ENCODE measurements around the gene CAPN5. TPM values are rescaled to one million over a fixed set of nuclear protein-coding genes. Genes with fewer than 3 reads are reported as not detected.

The CAPN5 gene
- total RNA-seq, 1 donor from 2014 or later, result 7.2 TPM

DNA sequence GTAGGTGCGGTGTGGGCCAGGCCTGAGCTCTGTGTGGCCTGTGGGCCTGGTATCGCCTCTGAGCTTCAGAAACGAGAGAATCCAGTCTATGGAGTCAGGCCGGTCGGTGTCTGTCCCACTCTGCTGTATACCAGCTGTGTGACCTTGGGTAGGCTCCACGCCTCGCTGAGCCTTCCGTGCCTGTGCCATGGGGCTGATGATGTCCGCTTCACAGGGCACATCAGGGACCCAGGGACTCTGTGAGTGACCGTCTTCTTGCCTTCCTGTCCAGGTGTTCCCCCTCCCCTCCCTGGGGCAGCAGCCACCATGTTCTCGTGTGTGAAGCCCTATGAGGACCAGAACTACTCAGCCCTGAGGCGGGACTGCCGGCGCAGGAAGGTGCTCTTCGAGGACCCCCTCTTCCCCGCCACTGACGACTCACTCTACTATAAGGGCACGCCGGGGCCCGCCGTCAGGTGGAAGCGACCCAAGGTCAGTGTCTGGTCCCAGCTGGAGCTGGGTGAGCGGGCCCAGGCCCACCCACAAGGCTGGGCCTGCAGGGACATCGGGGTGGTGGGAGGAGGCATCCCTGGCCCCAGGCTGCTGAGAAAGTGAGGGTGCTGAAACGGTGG lies 17.9 kb downstream of the CAPN5 start:
- Histone ChIP-seq H3K4me3 (no peak overlapping the region), H3K4me1 (peaks cover 16% of the 10 kb centered on the region), H3K27ac (no peak overlapping the region), H3K27me3 (ENCODE audit: low read depth) (no peaks in the 10 kb centered on the region), H3K9me3 (no peaks in the 10 kb centered on the region), H3K36me3 (no peaks in the 10 kb centered on the region)
- ATAC-seq (no peak), DNase-seq (peak; percentile 36)
- TF ChIP-seq, protein P1, sequence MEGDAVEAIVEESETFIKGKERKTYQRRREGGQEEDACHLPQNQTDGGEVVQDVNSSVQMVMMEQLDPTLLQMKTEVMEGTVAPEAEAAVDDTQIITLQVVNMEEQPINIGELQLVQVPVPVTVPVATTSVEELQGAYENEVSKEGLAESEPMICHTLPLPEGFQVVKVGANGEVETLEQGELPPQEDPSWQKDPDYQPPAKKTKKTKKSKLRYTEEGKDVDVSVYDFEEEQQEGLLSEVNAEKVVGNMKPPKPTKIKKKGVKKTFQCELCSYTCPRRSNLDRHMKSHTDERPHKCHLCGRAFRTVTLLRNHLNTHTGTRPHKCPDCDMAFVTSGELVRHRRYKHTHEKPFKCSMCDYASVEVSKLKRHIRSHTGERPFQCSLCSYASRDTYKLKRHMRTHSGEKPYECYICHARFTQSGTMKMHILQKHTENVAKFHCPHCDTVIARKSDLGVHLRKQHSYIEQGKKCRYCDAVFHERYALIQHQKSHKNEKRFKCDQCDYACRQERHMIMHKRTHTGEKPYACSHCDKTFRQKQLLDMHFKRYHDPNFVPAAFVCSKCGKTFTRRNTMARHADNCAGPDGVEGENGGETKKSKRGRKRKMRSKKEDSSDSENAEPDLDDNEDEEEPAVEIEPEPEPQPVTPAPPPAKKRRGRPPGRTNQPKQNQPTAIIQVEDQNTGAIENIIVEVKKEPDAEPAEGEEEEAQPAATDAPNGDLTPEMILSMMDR (IDR thresholded peaks at IDR 0.05), result no peak
- intact Hi-C loops (cut with DNase I), result no loop called here

DNA sequence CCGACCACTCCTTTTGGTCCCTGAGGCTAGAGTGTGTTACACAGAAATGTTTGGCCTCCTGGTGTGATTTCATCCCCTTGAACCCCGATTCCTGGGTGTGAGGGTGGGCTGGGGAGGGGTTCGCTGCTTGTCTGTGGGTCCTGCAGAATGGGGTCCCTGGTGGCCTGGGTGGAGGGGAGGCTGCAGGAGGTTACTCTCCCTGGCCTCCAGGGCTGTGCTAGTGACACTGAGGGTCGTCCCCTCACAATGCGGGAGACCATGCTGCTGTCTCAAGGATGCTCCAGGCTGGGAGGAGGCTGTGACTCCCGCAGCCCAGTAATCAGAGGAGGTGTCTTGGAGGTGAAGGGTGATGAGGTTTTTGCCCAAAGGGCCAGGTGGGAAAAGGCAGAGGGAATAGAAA lies 18.9 kb downstream of the CAPN5 start:
- H3K9me3 ChIP-seq, result no peaks in the 10 kb centered on the region
- intact Hi-C loops (cut with DNase I), result no loop called here
- no peak overlapping the region for H3K4me3 ChIP-seq
- H3K4me1 ChIP-seq, result peaks cover 16% of the 10 kb centered on the region
- ATAC-seq (no peak), DNase-seq (no peak)
- TF ChIP-seq, protein P1 (IDR thresholded peaks at IDR 0.05), result no peak
- no peaks in the 10 kb centered on the region for H3K36me3 ChIP-seq
- H3K27me3 ChIP-seq (ENCODE audit: low read depth), result no peaks in the 10 kb centered on the region
- H3K27ac ChIP-seq, result no peak overlapping the region

DNA sequence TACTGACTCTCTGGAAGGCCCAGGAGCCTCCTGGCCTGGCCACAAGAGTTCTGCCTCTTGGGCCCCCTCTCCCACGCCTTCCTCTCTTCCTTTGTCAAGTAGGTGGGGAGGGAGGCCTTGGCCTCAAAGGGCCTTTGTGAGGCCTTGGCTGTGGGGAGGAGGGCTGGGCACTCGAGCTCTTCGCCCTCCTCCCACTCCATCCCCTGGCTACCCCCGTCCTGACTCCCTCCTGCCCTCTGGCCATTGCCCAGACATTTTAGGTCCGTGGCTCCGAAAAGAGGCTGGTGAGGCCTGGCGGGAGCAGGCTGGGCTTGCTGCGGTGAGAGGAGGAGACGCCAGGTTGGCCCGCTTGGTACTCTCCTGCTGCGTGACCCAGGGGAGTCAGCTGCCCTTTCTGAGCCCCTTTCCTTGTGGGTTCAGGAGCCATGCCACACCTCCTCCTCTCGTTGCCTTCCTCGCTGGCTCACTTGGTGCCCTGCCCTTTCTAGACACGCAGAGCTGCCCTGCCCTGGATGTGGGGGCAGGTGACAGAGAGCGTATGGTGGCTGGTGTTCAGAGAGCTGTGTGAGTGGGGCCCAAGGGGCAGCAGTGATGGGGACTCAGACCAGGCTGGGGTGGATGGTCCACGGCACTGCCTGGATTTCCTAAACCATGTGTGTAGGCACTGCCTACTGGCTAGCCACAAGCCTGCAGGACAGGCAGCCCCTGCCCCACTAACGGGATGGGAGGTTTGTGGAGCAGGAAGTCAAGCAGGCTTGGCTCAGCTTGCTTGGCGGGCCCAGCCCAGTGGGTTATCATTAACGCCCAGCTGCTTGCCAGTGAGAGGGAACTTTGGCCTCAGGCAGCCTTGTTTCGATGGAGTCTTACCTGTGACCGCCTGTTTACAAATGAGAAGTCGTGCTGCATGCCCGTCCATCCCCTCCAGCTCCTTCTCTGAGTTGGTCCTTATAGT lies 20.0 kb downstream of the CAPN5 start:
- Histone ChIP-seq H3K9me3 (no peaks in the 10 kb centered on the region), H3K27ac (no peak overlapping the region), H3K27me3 (ENCODE audit: low read depth) (no peaks in the 10 kb centered on the region), H3K4me1 (peaks cover 16% of the 10 kb centered on the region), H3K36me3 (no peaks in the 10 kb centered on the region), H3K4me3 (no peak overlapping the region)
- DNase-seq (peak; percentile 41), ATAC-seq (no peak)
- TF ChIP-seq, protein P1 (IDR thresholded peaks at IDR 0.05), result no peak
- intact Hi-C loops (cut with DNase I), result no loop called here

DNA sequence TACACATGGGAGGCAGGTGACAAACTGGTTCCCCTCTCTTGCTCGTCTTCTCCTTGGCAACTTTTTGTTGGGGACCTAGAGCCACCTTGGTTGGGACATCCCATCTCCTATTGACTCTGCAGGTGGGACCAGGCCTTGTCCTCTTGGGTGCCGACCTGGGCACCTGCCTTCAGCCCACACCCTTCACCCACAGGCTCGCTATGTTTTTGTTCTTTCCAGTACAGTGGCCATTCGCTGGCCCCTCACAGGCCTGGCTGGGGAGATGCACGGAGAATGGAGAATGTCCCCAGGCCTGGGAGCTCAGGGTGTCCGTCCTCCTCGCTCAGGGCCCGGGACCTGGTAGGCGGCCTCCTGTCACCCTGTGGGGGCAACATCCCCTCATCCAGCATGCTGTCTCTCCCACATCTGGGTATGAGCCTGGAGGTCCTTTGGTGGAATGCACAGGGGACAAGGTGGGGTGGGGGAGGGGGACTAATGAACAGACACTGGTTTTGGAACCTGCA lies 21.0 kb downstream of the CAPN5 start:
- no peaks in the 10 kb centered on the region for H3K36me3 ChIP-seq
- no peaks in the 10 kb centered on the region for H3K9me3 ChIP-seq
- H3K27me3 ChIP-seq (ENCODE audit: low read depth), result no peaks in the 10 kb centered on the region
- DNase-seq (peak; percentile 27), ATAC-seq (no peak)
- TF ChIP-seq, protein P1 (IDR thresholded peaks at IDR 0.05), result no peak
- H3K4me3 ChIP-seq, result no peak overlapping the region
- intact Hi-C loops (cut with DNase I), result no loop called here
- H3K27ac ChIP-seq, result no peak overlapping the region
- H3K4me1 ChIP-seq, result peaks cover 8% of the 10 kb centered on the region

DNA sequence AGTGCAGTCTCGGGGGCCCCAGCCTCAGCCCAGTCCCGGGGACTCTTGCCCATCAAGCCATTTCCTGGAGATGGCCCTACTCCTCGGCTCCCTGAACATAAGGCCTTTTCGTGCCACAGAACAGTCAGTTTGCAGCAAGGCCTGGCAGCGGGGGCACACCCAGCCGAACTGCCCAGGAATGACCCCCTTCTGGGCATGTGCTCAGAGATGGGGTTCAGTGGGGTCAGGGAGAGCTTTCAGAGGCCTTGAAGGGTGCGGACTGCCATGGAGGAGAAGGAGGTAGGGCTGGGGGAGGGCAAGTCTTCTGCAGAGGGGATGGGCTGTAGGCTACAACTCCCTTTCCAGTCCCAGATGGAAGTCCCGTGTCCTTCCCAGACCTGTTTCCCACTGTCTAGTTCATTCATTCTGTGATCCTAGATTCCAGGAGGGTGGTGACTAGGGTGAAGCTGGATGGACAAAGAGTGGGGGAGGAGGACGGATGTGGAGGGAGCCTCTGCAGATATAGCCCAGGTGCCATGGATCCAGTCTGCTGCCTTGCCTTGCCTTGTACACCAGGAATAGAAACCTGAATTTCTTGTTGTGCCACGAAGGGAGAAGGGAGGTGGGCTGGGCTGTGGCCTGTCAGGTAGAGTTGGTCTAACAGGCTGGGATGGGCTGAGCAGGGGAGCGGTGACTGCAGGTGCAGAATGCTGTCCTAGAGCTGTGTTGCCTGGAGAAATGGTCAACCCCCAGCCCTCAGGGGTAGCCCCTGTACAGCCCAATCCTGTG lies 21.6 kb downstream of the CAPN5 start:
- Histone ChIP-seq H3K4me1 (peaks cover 1% of the 10 kb centered on the region), H3K27ac (no peak overlapping the region), H3K9me3 (no peaks in the 10 kb centered on the region), H3K36me3 (no peaks in the 10 kb centered on the region), H3K27me3 (ENCODE audit: low read depth) (no peaks in the 10 kb centered on the region), H3K4me3 (no peak overlapping the region)
- TF ChIP-seq, protein P1 (IDR thresholded peaks at IDR 0.05), result no peak
- DNase-seq (peak; percentile 47), ATAC-seq (no peak)
- intact Hi-C loops (cut with DNase I), result no loop called here

All from lower lobe of right lung (tissue), 2 donors.